Stimulated activated CD4-positive, alpha-beta T cell treated with anti-CD3 and anti-CD28 coated beads, Interleukin-15, amount 100 ng/mL, for 48 hours (primary cell): ENCODE data around the gene MKI67.
"Not testable (repeated sequence)": the region's sequence is repeated elsewhere in the genome, so short reads cannot be mapped to it uniquely, and the experiment has no call there.

Experiments
- DNase-seq, 2 donors: peaks; one replicate each; pipeline ENCODE4 v3.0.0-alpha.2; 2020; ENCODE audit warnings: low read depth in 2 of 2

The MKI67 gene

DNA sequence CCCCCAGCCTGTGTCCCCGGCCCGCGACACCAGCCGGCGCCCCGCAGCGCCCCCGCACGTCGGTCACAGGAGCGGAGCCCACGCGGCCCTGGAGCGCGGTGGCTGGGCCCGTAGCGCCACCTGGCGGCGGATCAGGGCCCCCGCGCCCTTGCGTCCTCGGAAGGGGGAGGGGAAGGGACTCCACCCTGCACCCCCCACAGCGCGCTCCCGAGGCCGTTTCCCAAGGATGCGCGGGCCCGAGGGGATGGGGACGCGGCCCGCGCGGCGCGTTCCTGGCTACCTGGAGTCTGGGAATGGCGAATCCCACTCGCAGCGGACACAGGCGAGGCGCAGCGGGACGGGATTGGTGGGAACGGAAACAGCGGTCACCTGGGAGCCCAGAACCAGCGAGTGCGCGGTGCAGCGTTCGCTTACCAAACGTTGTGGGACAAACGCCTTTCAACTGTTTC is 23.8 kb upstream of the MKI67 start:
- peak; percentile 49 to 71 for DNase-seq

DNA sequence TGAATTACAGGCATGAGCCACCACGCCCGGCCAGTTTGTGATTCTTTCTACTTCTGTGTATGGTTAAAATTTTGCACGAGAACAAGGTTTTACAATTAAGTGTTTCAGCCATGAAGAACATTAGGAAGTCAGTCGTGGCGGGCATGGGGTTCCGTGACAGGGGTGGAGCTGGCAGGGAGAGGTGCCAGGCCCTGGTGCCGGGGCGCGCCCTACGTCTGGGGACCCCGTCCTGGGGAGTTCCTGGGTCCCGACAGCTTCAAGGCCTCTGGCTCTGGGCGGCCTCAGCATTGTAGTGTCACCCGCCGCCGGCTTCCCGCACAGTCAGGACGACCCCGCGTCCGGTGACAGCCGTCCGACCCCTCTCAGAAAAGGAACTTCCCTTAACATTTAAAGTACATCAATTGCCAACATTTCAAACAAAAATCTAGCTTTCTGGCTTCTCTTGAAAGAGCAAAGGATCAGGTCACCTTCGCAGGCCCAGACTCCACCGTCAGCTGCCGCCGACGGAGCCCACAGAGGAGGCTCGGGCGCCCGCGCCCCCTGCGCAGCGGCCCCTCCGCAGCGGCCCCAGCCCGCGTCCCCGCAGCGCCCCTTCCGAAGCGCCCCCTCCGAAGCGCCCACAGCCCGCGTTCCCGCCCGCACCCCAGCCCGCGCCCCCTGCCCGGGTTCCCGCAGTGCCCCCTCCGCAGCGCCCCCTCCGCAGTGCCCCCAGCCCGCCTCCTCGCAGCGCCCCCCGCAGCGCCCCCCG is 23.2 kb upstream of the MKI67 start:
- DNase-seq, result no peak

DNA sequence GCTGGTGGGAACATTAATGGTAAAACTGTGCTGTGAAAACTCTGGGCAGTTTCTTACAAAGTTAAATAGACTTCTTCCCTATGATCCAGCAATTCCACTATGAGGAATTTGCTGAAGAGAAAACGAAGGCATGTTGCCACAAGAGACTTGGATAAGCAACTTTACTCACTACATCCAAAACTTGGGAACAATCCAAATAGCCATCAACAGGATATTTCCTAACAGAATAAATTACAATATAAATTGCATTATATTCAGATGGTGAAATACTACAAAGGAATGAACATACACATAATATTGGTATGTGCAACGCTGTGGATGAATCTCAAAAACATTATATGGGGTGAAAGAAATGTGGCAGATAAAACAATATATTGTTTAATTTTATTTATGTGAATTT is 21.4 kb upstream of the MKI67 start:
- DNase-seq, result no peak

- DNase-seq, result no peak
Observed at GRCh38 chr10:128147064-128147463, 20.8 kb upstream of the MKI67 start.

DNA sequence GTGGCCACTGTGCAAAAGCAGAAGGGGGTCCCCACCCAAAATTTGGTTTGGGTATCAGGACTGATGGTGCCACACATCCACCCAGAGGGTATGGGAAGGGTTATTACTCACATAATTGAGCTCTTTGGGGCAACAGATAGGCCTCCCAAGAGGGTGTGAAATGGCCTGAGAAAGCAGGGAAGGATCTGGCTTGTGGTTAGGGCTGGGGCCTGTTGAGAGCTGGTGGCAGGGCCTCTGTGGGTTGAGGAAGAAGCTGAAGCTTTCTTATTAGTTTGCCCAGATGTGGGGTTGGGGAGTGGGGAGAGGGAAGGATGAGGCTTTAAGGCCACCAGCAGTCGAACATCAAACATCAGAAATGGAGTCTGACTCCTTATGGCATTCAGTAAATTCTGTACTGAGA is 18.3 kb upstream of the MKI67 start:
- no peak for DNase-seq

- DNase-seq, result no peak
Observed at GRCh38 chr10:128143531-128143930, 17.3 kb upstream of the MKI67 start.

GRCh38 chr10:128140425-128140824 is 14.2 kb upstream of the MKI67 start:
- DNase-seq, result no peak

DNA sequence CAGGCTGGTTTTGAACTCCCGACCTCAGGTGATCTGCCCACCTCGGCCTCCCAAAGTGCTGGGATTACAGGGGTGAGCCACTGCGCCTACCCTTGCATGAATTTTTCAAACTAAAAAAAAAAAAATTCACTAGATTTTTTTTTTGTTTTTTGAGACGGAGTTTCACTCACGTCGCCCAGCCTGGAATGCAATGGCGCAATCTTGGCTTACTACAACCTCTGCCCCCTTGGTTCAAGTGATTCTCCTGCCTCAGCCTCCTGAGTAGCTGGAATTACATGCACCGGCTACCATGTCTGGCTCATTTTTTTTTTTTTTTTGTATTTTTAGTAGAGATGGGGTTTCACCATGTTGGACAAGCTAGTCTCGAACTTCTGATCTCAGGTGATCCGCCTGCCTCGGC is 12.2 kb upstream of the MKI67 start:
- not testable (repeated sequence) for DNase-seq

GRCh38 chr10:128137877-128138276 is 11.7 kb upstream of the MKI67 start:
- DNase-seq, result no peak

DNA sequence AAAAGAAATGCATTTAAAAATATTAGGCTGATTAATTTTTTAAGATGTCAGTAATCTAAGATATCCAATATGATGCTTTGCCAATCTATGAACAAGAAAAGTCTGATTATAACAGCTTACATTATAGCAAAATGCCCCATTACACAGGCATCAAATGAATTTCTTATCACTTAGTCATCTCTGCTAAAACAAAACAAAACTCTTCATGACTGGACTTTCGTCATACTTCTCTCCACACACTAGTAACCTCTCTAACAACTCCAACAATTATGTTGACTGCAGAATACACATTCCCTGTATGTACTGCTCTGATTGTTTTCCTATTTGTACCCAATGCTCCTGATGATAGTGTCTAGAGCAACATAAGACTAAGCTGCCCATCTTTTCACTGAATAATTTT is 3.8 kb upstream of the MKI67 start:
- DNase-seq, result no peak

DNA sequence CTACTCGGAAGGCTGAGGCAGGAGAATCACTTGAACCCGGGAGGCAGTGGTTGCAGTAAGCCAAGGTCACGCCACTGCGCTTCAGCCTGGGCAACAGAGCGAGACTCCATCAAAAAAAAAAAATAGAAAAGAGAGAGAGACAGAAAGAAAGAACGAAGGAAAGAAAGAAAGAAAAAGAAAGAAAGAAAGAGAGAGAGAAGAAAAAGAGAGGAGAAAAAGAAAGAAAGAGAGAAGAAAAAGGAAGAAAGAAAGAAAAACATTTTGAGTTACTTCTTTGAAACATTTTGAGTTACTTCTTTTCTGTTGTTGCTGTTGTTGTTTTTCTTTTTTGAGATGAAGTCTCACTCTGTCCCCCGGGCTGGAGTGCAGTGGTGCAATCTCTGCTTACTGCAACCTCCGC is 2.4 kb upstream of the MKI67 start:
- DNase-seq, result no peak

- DNase-seq, result no peak
Observed at GRCh38 chr10:128125416-128125943, 743 bp downstream of the MKI67 start.

DNA sequence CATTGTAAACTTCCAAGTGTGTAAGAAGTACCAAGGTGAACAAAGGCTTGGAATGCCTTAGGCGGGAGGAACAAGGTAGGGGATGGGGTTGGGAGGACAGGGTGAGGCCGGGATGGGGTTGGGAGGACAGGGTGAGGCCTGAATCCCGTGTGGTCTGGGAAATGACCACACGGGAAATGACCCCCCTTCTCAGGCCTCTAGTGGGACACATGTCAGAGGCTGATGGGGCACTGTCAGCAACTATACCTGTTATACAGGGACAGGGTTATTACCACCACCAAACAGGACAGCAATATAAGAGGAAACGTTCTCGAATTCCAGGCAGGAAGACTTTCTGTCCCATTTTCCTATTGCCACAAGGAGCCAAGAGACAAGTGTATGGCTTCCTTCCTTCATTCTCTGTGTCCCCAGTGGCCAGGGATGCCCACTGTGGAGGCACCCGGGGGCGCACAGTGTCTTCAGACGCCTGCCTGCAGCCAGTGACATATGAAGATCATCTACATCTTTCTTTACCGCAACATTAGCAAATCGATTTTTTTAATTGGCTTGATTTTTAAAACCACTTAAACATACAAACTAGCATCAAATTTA is 1.3 kb downstream of the MKI67 start:
- DNase-seq, result no peak

DNA sequence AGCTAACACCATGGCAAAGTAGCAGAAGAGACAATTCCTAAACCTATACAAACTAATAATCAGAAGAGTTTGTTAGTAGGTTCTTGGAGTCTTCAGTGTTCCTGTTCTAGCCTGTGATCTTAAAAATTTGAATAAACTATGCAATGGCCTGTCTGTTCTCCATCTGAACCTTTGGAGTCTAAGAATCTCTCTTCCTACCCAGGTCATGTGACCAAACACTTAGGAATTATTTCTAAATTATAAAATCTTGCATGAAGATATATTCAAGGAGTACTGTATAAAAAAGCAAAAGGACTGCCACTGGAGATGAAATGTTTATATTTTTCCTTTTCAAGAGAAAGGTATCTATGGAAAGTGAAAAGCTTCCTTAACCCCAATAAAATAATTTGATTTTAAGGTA is 2.4 kb downstream of the MKI67 start:
- DNase-seq, result no peak

- no peak for DNase-seq
Observed at GRCh38 chr10:128122931-128123330, 3.3 kb downstream of the MKI67 start.

DNA sequence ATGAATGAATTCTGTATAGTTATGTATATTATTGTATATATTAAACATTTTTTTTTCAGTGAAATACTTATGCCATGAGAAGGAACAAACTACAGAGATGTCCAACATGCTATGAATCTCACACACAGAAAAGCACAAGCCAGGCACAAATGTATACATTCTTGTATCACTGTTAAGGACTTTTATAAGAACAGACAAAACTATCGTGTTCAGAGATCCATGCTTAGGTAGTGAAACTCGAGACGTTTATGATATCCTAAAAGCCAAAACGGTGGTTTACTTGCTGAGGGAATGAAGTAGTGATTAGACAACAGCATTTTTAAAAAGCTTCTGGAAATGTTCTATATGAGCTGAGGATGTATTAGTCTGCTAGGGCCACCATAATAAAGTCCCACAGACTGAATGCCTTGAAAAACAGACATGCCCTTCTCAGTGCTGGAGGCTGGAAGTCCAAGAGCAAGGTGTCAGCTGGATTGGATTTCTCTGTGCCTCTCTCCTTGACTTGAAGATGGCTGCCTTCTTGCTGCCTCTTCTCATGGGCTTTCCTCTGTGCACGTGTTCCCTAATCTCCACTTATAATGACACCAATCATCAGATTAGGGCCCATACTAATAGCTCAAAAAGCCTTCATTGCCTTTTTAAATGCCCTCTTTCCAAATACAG is 4.3 kb downstream of the MKI67 start:
- DNase-seq, result no peak

DNA sequence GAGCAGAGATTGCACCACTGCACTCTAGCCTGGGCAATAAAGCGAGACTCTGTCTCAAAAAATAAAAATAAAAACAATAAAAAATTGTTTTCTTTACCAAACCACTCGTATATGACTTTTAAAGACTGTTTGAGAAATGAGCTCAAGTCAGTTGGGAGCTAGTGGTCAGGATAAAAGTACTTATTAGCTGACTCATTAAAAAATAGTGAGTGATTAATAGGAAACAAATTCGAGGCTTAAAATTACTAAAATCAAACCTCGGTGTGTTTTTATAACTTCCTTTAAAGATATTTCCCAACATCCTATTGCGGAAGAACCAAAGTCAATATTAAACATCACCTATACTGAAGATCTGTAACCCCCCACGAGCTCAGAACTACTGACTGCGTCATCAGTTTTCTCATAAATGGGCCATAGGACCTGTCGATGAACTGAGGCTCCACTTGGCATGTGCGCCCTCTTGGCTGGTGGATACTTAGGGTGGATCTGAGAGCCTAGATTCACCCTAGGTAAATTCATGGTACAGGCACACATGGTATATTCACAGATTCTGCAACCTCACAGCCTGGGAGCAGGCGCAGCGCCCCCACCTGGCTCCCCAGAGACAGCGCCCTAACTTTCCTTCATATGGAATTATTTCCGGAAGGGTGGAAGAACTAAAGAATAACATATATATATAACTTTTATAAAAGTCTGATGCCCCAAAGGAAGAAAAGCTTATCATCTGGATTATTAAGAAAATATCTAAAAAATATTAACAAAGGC is 9.2 kb downstream of the MKI67 start:
- no peak for DNase-seq

DNA sequence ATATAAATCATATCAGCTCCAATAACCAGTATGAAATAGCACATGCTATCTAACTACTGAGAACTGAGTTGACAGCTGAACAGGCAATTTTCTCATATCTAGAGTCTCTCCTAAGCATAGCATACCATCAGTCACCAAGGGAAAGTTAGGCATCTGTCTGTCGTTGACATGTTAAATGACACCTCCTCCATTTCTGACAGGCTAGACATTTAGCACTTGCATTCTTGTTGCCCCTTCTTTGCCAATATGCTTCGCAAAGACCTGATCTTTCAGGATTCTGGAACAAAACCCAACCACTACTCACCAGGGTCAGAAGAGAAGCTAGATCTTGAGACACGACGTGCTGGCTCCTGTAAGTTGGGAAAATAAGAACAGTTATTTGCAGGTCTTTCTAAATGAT is 10.0 kb downstream of the MKI67 start:
- DNase-seq, result no peak

GRCh38 chr10:128115356-128115755 is 10.9 kb downstream of the MKI67 start:
- no peak for DNase-seq

GRCh38 chr10:128114901-128115300 is 11.3 kb downstream of the MKI67 start:
- DNase-seq, result no peak

DNA sequence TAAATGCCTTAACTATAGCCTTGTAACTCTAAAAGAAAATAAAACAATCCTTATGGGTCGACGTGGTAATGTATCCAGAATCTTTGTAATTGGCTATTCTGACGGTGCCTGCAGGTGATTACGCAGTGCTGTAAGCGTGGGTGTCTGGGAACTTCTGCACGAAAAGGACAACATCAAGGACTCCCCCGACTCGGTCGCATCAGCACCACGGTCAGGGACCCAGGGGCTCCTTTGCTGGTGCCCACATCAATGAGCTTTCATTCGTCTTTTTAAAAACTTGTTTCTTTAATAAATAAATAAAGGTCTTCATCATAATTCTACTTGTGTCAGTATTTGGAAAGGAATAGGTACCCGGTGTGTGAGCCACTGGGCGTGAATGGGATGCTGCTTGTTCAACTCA is 13.2 kb downstream of the MKI67 start:
- no peak for DNase-seq

DNA sequence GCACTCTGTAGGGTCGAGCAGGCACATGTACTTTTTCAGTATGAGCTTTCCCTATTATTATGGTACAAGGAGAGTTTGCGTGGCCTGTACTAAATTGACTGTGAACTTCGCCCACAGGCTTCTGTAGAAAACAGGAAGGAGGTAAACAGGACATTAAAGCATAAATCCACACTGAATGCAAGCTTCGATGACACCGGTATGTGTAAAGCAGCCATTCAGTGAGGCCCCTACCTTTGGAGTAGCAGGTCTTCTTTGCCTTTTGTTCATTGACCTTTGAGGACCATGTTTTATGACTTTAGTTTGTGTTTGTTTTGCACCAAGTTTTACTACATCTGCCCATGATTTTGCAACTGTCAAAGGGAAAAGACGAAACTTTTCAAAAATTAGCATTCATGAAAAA is 14.5 kb downstream of the MKI67 start:
- DNase-seq, result no peak
